DOHH2 (cell line): ENCODE data around the gene TM9SF4.

ENCODE experiments used
- H3F3A ChIP-seq: fragments of 200-600 bp; sonication (generic), shearing (Covaris generic); 2 replicates; pipeline ENCODE4 v1.6.0; 2016; ENCODE audit warnings: antibody characterized with exemption, mild to moderate bottlenecking; ENCODE audit not compliant: control insufficient read depth, insufficient read depth
- H3K27ac ChIP-seq: fragments of 200-600 bp; sonication (generic); 2 replicates; pipeline ENCODE4 v1.5.1; 2014; ENCODE audit warnings: low read depth, mild to moderate bottlenecking, low read length, moderate library complexity
- H3K27me3 ChIP-seq: fragments of 200-600 bp; sonication (generic); 2 replicates; pipeline ENCODE4 v1.6.1; 2014; ENCODE audit warnings: mild to moderate bottlenecking, low read length, mixed read lengths; ENCODE audit not compliant: control insufficient read depth
- H3K36me3 ChIP-seq: fragments of 200-600 bp; sonication (generic); 2 replicates; pipeline ENCODE4 v1.6.1; 2014; ENCODE audit warnings: mild to moderate bottlenecking, low read length, moderate library complexity, mixed read lengths; ENCODE audit not compliant: control insufficient read depth
- H3K4me1 ChIP-seq: fragments of 200-600 bp; sonication (generic); 2 replicates; pipeline ENCODE4 v1.6.1; 2014; ENCODE audit warnings: mild to moderate bottlenecking, low read length, mixed read lengths; ENCODE audit not compliant: control insufficient read depth
- H3K4me2 ChIP-seq: fragments of 200-600 bp; sonication (generic); 2 replicates; pipeline ENCODE4 v1.6.0; 2014; ENCODE audit warnings: mild to moderate bottlenecking, low read length, moderate library complexity
- H3K4me3 ChIP-seq: fragments of 200-600 bp; sonication (generic); 2 replicates; pipeline ENCODE4 v1.5.1; 2014; ENCODE audit warnings: mild to moderate bottlenecking, low read length, mixed read lengths
- H3K79me2 ChIP-seq: fragments of 200-600 bp; sonication (generic); 2 replicates; pipeline ENCODE4 v1.6.1; 2014; ENCODE audit warnings: mild to moderate bottlenecking, low read length, mixed read lengths; ENCODE audit not compliant: control insufficient read depth
- H3K9me2 ChIP-seq: fragments of 200-600 bp; sonication (generic); replicated peaks from 2 replicates; pipeline ENCODE4 v1.6.1; 2014; ENCODE audit warnings: mild to moderate bottlenecking, low read length, mixed read lengths; ENCODE audit not compliant: control insufficient read depth
- H3K9me3 ChIP-seq: fragments of 200-600 bp; sonication (generic); 2 replicates; pipeline ENCODE4 v1.6.1; 2014; ENCODE audit warnings: antibody characterized with exemption, low read length, mixed read lengths; ENCODE audit not compliant: control insufficient read depth, insufficient read depth
- H4K20me1 ChIP-seq: fragments of 200-600 bp; sonication (generic); 2 replicates; pipeline ENCODE4 v1.6.0; 2014; ENCODE audit warnings: low read depth, mild to moderate bottlenecking, antibody characterized with exemption, low read length, moderate library complexity; ENCODE audit not compliant: control insufficient read depth, insufficient read depth
- CTCF ChIP-seq: fragments of 200-600 bp; sonication (generic); IDR thresholded peaks from one replicate; pipeline ENCODE4 v1.5.1; 2014; ENCODE audit warnings: antibody characterized with exemption, mild to moderate bottlenecking, low read depth, low read length; ENCODE audit not compliant: poor library complexity, severe bottlenecking
- EZH2phosphoT487 ChIP-seq: fragments of 200-600 bp; sonication (generic); IDR thresholded peaks from 2 replicates; pipeline ENCODE4 v1.6.1; 2017; ENCODE audit warnings: borderline replicate concordance, mild to moderate bottlenecking, antibody characterized with exemption, low read length, moderate library complexity, mixed read lengths

Gene TM9SF4

GRCh38 chr20:32186506-32186905 is 77.0 kb downstream of the TM9SF4 start:
- no peak overlapping the region for H3K4me2 ChIP-seq
- H3K9me2 ChIP-seq: no peaks in the 10 kb centered on the region
- peaks cover 1% of the 10 kb centered on the region for H3K36me3 ChIP-seq
- H3K9me3 ChIP-seq: no peaks in the 10 kb centered on the region
- peaks cover 5% of the 10 kb centered on the region; the same call in 1 of the 2 replicates for H3F3A ChIP-seq
- no peak overlapping the region for H3K4me3 ChIP-seq
- H3K27me3 ChIP-seq: peaks cover 9% of the 10 kb centered on the region
- peaks cover 5% of the 10 kb centered on the region for H3K4me1 ChIP-seq
- H3K79me2 ChIP-seq: no peaks in the 10 kb centered on the region
- no peak for TF ChIP-seq CTCF
- no peak for TF ChIP-seq EZH2phosphoT487
- H3K27ac ChIP-seq: no peak overlapping the region
- peaks cover 3% of the 10 kb centered on the region; the same call in 1 of the 2 replicates for H4K20me1 ChIP-seq

- H3K27ac ChIP-seq: no peak overlapping the region
- H3K27me3 ChIP-seq: peaks cover 9% of the 10 kb centered on the region
- peaks cover 5% of the 10 kb centered on the region; the same call in 1 of the 2 replicates for H3F3A ChIP-seq
- H3K4me3 ChIP-seq: no peak overlapping the region
- peaks cover 5% of the 10 kb centered on the region; the same call in 1 of the 2 replicates for H4K20me1 ChIP-seq
- H3K79me2 ChIP-seq: no peaks in the 10 kb centered on the region
- H3K4me1 ChIP-seq: peaks cover 5% of the 10 kb centered on the region
- TF ChIP-seq EZH2phosphoT487 (no peak), CTCF (no peak)
- H3K9me2 ChIP-seq: no peaks in the 10 kb centered on the region
- H3K4me2 ChIP-seq: no peak overlapping the region
- peaks cover 11% of the 10 kb centered on the region for H3K36me3 ChIP-seq
- H3K9me3 ChIP-seq: no peaks in the 10 kb centered on the region
Measured at GRCh38 chr20:32188376-32189122, 79.0 kb downstream of the TM9SF4 start.

- peaks cover 16% of the 10 kb centered on the region for H3K36me3 ChIP-seq
Measured at GRCh38 chr20:32189123-32189410, 79.6 kb downstream of the TM9SF4 start.

More at GRCh38 chr20:32189123-32189410, 79.6 kb downstream of the TM9SF4 start:
- H3K9me3 ChIP-seq: no peaks in the 10 kb centered on the region
- peaks cover 5% of the 10 kb centered on the region; the same call in 1 of the 2 replicates for H3F3A ChIP-seq
- H3K4me3 ChIP-seq: no peak overlapping the region
- H3K27me3 ChIP-seq: peaks cover 9% of the 10 kb centered on the region
- TF ChIP-seq CTCF: no peak
- no peak overlapping the region for H3K4me2 ChIP-seq
- H3K27ac ChIP-seq: no peak overlapping the region
- H3K9me2 ChIP-seq: no peaks in the 10 kb centered on the region
- peaks cover 5% of the 10 kb centered on the region for H4K20me1 ChIP-seq
- peaks cover 5% of the 10 kb centered on the region for H3K4me1 ChIP-seq
- H3K79me2 ChIP-seq: no peaks in the 10 kb centered on the region
